GM19238 (cell line): ENCODE measurements around the gene DSCAML1.
"Not testable (repeated sequence)": the region's sequence is repeated elsewhere in the genome, so short reads cannot be mapped to it uniquely, and the experiment has no call there.

Experiments used
- DNase-seq: peaks from one replicate; pipeline ENCODE4 v3.0.0; 2011; ENCODE audit warnings: low spot score; ENCODE audit not compliant: insufficient read length

The DSCAML1 gene

GRCh38 chr11:117475716-117476530, 321.1 kb downstream of the DSCAML1 start:
- no peak for DNase-seq

GRCh38 chr11:117473481-117474091, 323.4 kb downstream of the DSCAML1 start:
- DNase-seq = no peak

- no peak for DNase-seq
Measured at GRCh38 chr11:117471776-117472175, 325.2 kb downstream of the DSCAML1 start.

GRCh38 chr11:117470576-117470975, 326.4 kb downstream of the DSCAML1 start:
- DNase-seq = no peak

GRCh38 chr11:117468888-117469287, 328.1 kb downstream of the DSCAML1 start:
- no peak for DNase-seq

GRCh38 chr11:117467770-117468169, 329.2 kb downstream of the DSCAML1 start:
- no peak for DNase-seq

- no peak for DNase-seq
Measured at GRCh38 chr11:117466966-117467365, 330.1 kb downstream of the DSCAML1 start.

- DNase-seq = no peak
Measured at GRCh38 chr11:117465236-117465997, 331.6 kb downstream of the DSCAML1 start.

GRCh38 chr11:117464778-117465177, 332.2 kb downstream of the DSCAML1 start:
- DNase-seq = no peak

- no peak for DNase-seq
Measured at GRCh38 chr11:117462864-117463247, 334.2 kb downstream of the DSCAML1 start.

GRCh38 chr11:117462183-117462863, 334.7 kb downstream of the DSCAML1 start:
- no peak for DNase-seq

GRCh38 chr11:117461396-117462182, 335.4 kb downstream of the DSCAML1 start:
- DNase-seq = no peak

- no peak for DNase-seq
Measured at GRCh38 chr11:117459979-117460300, 337.1 kb downstream of the DSCAML1 start.

- no peak for DNase-seq
Measured at GRCh38 chr11:117459123-117459978, 337.7 kb downstream of the DSCAML1 start.

GRCh38 chr11:117458275-117459122, 338.5 kb downstream of the DSCAML1 start:
- DNase-seq = no peak

- DNase-seq = no peak
Measured at GRCh38 chr11:117457835-117458234, 339.2 kb downstream of the DSCAML1 start.

- no peak for DNase-seq
Measured at GRCh38 chr11:117457031-117457785, 339.8 kb downstream of the DSCAML1 start.

- DNase-seq = not testable (repeated sequence)
Measured at GRCh38 chr11:117456721-117457029, 340.3 kb downstream of the DSCAML1 start.
